Stimulated activated CD8-positive, alpha-beta memory T cell treated with anti-CD3 and anti-CD28 coated beads, Interleukin-2, amount 100 ng/mL, for 48 hours (primary cell): ENCODE data around the gene ZNF491.
"Not testable (repeated sequence)": the region's sequence is repeated elsewhere in the genome, so short reads cannot be mapped to it uniquely, and the experiment has no call there.

Source experiments
- DNase-seq, 2 donors: peaks; one replicate each; pipeline ENCODE4 v3.0.0-alpha.2; 2020; ENCODE audit warnings: low read depth in 2 of 2

ZNF491 gene

DNA sequence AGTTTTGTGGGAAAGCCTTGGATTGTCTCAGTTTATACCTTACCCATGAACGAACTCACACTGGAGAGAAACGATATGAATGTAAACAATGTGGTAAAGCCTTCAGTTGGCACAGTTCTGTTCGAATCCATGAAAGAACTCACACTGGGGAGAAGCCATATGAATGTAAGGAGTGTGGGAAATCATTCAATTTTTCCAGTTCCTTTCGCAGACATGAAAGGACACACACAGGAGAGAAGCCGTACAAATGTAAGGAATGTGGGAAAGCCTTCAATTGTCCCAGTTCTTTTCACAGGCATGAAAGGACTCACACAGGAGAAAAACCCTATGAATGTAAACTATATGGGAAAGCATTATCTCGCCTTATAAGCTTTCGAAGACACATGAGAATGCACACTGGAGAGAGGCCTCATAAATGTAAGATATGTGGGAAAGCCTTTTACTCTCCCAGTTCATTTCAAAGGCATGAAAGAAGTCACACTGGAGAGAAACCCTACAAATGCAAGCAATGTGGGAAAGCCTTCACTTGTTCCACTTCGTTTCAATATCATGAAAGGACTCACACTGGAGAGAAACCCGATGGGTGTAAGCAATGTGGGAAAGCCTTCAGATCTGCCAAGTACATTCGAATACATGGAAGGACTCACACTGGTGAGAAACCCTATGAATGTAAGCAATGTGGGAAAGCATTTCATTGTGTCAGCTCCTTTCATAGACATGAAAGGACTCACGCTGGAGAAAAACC is 8.2 kb downstream of the ZNF491 start:
- DNase-seq, result no peak

DNA sequence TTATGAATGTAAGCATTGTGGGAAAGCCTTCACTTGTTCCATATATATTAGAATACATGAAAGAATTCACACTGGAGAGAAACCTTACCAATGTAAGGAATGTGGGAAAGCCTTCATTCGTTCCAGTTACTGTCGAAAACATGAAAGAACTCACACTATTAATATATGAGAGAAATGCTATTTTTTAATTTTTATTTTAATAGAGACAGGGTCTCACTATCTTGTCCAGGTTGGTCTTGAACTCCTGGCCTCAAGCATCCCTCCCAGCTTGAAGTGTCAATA is 8.7 kb downstream of the ZNF491 start:
- no peak for DNase-seq

DNA sequence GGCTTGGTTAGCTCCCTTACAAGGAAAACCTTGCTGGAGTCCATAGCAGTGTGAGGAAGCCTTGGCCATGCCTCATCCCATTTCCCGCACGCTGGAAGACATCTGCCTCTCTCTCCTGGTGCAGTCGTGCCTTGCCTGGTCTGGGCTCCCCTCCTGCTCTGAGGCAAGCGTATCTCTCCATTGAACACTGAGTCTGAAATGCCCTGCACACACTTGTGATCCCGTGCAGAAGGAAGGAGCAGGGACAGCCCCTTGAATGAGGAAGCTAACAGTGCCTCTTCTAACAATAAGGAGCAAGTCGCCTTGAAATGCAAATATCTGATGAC is 15.3 kb downstream of the ZNF491 start:
- DNase-seq, result no peak

DNA sequence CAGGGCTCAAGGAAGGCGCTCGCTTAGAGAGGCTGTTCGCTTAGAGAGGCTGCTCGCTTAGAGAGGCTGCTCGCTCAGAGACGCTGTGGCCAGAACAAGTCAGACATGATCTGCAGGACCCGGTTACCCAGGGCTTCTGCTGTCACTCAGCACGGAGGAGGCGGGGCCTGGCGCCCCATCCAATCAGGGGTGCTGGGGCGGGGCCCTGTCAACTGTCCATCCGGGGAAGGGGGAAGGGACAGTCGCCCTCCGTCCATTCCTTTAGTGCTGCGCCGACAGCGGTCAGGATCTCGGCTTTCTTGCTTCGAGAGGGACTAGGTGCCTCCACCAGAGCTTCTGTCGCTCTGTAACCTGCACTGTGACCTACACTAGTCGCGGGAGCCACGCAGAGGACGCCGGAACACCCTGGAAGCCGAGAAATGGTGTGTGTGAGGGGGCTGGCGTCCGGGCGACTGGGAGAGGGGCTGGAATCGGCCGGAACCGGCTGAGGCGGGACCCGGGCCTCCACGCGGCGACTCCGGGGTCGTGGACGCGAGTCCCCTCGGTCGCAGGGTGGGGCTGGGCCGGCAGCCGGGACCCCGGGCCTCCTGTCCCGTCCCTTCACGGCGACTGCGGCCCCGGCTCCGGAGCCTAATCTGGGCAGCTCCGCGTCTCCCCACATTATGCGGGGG is 15.8 kb downstream of the ZNF491 start, which contains the start of gene ZNF440:
TSS of gene ZNF440 (plus strand) at position 245 of the 671 bp plus-strand sequence. CDS start at position 420, 175 bp downstream.
- peak; percentile 86 to 87 for DNase-seq

DNA sequence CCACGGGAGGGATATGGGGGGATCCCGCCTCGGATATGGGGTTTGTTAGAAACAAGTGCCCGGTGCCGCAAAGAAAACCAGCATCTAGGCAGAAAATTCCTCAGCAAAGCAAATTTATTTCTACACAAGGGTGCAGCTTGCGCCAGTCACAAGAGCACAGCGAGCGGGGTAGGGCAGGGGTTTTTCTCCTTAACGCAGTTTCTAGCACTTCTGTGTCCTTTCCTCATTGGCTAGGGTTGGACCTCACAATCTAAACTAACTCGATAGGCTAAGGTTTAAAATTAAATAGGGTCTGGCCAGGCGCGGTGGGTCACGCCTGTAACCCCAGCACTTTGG is 16.3 kb downstream of the ZNF491 start:
- DNase-seq, result no peak

DNA sequence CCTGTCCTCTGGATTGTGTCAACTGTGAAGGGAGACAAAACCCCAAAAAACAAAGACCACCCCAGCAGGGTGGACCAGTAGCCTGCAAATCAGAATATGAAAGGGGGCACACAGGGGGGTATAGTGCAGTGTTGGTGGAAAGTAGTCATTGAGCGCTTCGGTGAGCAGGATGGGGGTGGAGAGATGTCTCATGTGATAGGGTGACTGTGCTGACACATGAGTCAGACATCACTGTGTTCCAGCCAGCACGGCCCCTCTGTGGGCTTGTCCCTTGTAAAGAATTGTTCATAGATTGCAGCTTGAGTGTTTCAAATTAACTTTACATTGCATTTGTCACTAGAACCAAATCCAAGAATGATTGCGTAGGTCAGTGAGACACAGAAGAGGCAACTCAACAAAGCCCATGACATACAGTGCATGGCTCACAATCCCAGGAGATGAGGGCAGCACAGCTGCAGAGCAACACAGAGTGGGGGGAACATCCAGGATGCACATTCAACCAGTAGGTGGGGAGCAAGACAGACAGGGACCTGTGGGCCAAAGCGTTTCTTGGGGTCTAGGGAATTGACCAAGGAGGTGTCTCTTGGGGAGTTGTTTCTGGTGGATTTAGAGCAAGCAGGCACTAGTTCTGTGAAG is 23.3 kb downstream of the ZNF491 start:
- DNase-seq, result no peak

DNA sequence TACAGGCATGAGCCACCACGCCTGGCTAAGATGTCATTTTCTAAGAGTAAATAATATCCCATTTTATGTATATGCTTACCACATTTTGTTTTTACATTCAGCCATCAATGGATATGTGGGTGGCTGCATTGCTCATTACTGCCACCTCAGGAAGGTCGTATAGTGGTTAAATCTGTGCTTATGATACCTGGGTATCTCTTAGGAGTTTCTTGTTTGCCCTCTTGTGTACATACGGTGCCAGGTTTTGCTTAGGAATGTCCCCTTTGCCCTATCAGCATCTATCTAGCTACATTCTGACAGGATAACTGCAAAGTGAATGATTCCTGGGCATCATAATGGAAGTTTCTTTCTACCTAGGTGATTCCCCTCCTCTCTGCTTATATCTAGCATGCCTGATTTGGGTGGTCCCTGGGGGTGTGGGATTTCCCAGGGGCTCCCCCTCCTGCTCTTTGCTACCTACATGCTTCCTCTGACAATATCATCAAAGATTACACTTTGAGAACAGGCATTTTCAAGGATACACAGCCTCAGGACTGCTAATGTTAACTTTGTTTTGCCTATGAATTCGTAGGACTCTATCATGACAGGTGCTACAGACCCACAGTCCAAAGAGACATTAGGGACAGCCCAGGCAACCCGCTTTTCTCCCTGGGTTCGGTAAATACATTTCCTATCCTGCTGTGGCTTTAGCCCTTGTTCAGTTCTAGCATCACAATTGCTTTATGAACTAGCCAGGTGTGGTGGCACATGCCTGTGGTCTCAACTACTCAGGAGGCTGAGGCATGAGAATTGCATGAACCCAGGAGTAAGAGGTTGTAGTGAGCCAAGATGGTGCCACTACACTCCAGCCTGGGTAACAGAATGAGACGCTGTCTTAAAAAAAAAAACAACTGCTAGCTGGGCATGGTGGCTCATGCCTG is 30.9 kb downstream of the ZNF491 start:
- not testable (repeated sequence) for DNase-seq

DNA sequence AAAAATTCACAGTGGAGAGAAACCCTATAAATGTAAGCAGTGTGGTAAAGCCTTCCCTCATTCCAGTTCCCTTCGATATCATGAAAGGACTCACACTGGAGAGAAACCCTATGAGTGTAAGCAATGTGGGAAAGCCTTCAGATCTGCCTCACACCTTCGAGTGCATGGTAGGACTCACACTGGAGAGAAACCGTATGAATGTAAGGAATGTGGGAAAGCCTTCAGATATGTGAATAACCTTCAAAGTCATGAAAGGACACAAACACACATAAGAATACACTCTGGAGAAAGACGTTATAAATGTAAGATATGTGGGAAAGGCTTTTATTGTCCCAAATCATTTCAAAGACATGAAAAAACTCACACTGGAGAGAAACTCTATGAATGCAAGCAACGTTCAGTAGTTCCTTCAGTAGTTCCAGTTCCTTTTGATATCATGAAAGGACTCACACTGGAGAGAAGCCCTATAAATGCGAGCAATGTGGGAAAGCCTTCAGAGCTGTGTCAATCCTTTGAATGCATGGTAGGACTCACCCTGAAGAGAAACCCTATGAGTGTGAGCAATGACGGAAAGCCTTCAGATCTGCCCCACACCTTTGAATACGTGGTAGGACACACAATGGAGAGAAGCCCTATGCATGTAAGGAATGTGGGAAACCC is 34.1 kb downstream of the ZNF491 start:
- DNase-seq, result no peak

DNA sequence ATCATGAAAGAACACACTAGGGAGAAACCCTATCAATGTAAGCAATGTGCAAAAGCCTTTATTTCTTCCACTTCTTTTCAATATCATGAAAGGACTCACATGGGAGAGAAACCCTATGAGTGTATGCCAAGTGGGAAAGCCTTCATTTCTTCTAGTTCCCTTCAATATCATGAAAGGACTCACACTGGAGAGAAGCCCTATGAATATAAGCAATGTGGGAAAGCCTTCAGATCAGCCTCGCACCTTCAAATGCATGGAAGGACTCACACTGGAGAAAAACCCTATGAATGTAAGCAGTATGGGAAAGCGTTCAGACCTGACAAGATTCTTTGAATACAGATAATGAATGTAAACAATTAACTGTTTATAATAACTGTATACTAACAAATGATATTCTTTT is 35.2 kb downstream of the ZNF491 start:
- no peak for DNase-seq

DNA sequence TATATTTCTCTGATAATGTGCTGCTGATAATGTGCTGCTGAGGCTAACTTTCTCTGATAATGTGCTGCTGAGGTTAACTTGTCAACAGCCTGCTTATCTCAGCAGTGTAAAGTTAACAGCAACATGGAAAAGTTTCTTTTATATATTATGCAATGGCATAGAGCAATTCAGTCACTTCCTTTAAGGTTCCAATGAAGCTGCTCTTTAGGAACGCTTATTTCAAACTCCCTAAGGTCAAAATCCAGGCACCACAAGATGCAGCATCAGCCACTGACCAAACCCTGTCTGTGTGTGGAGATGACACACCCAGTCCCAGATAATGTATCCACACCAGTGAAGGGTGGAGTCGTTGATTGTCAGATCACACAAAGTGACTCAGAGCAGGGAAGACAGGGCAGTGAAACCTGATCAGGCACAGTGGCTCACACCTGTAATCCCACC is 37.3 kb downstream of the ZNF491 start:
- not testable (repeated sequence) for DNase-seq

DNA sequence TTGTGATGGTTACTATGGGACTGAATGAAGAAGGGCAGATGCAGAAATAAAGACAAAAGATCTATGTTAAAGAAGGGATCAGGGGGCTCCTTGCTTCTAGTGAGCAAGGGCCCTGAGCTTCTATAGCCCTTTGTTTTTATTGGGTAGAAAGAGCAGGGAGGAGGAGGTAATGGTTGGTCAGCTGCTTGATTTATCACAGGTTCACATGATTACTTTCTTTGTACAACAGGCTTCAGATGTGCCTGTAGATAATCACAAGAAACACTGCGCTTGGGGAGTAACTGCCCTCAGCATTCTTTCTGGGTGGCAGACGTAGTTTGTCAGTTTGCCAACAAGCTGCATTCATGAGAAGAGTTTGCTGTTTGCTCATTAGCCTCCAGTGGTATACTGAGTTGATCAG is 45.4 kb downstream of the ZNF491 start:
- no peak for DNase-seq

DNA sequence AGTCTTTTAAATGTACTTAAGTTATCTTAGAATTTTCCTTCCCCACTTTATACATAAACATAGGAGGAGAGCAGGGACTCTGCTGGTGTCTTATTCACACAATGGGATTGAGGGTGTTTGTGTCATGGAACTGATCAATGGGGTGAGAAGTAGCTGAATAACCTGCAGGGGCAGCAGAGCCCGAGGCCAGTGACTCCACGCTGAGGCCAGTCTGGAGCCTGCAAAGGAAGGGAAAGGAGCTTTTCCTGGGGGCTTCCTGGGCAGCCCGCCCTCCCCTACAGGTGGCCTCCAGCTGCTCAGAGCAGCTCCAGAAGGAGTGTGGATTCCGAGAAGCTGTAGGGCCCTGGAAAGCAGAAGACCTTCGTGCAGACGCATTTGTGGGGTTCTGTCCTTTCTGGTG is 49.3 kb downstream of the ZNF491 start:
- not testable (repeated sequence) for DNase-seq

DNA sequence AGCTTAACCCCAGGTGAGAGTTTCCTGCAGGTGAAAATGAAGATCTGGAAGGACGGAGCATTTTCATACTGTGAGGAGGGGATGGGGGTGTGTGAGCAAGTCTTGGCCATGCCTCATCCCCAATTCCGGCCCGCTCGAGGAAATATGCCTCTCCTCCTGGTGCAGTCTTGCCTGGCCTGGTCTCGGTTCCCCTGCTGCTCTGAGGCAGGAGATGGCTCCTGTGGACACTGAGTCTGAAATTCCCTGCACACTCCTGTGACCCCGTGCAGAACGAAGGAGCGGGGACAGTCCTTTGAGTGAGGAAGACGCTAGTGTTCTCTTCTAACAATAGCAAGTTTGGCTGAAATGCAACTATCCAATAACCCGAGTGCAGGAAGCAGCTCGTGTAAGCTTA is 49.9 kb downstream of the ZNF491 start:
- DNase-seq, result no peak

DNA sequence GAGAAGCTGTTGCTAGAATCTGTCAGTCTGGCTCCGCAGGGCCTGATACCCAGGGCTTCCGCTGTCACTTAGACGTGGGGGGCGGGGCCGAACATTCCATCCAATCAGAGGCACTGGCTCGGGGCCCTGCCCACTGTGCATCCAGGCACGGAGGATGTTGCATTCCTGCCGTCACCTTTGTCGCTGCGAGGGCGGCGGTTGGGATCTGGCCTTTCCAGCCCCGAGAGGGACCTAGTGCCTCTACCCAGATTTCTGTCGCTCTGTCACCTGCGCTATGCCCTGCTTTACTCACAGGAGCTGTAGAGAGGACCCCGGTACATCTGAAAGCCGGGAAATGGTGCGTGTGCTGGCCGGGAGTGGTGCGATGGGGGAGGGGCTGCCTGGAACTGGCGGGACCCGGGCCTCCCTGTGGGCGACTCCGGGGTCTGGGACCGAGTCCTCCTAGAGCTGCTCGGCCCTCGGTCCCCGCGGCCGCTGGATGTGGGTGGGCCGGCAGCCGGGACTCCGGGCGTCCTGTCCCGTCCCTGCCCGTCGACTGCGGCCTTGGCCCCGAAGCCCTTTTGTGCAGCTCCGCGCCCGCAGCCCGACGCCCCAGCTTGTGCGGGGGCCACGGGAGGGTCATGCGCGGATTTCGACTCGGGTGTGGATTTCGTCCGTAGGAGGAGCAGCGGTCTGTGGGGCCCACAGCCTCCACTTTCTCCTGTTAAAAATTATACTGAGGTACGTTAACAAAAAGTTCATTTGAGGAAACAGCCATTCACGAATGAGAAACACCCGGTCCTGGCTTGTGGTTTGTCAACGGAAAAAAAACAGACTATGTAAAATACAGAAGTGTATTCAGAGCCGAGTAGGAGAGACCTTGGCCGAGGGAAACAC is 50.5 kb downstream of the ZNF491 start, which contains the start of gene ZNF439:
TSS of gene ZNF439 (plus strand) at position 133 of the 876 bp plus-strand sequence. CDS start at position 275, 142 bp downstream.
- DNase-seq, result peak; percentile 68 to 87

DNA sequence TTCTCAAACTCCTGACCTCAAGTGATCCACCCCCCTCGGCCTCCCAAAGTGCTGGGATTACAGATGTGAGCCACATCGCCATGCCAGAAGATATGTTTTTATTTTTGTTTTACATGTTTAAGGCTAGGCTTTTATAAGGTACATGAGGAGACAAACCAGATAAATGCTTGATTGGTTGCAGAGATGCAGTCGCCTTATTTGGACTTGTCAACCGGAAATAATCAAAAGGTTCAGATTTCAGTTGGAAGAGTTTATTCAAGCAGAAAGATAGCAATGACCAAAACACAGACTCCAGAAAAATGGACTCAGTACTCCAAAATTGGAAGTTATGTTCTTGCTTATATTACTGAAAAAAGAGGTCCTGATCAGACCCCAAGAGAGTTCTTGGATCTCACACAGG is 52.0 kb downstream of the ZNF491 start:
- DNase-seq, result not testable (repeated sequence)

DNA sequence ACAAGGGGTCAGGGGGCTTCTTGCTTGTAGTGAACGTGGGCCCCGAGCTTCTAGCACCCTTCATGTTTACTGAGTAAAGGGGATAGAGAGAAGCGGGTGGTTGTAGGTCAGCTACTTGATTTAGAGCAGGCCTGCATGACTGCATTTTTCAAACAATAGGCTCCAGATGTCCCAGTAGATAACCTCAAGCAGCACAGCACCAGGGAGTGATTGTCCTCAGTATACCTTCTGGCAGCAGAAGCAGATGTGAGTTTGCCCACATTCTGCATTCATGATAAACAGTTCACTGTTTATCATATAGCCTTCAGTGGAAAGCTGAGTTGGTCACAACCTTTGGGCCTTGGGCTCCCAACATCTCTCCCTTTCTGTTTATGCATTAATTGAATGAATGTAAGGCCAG is 55.0 kb downstream of the ZNF491 start:
- no peak for DNase-seq

DNA sequence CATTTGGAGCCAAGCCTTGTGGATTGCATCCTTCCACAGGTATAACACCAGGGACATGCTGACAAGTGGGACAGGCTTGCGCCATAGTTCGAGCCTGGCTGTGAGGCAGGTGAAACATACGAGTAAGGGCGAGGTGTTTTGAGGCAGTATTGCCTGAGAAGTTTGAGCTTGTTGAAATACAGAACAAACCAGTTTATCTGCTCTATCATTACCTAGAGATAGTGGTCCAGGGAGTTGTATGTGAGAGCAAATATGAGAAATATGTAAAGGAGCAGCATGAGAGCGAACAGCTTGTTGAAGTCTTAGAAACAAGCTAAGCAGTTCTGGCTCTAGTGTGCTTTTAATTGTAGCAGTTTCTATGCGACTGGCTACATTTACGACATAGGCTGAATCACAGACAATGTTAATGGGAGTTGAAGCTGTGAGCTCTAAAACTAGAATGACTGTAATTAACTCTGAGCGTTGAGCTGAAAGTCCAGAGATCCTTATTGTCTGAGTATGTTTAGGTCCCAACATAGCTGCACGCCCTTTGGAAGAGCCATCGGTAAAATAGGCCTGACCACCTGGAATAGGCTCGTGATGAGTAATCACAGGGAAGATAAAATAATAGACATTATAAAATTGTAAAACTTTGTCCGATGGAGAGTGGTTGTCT is 58.4 kb downstream of the ZNF491 start:
- no peak for DNase-seq
